Activated CD4-positive, alpha-beta T cell treated with anti-CD3 and anti-CD28 coated beads for 1 hour (primary cell): ENCODE measurements around the gene SHBG.
"Not testable (repeated sequence)": the region's sequence is repeated elsewhere in the genome, so short reads cannot be mapped to it uniquely, and the experiment has no call there.

Experiments
- DNase-seq: peaks from one replicate; pipeline ENCODE4 v3.0.0-alpha.2; 2020

SHBG gene

GRCh38 chr17:7612294-7612640 is 17.7 kb upstream of the SHBG start:
- DNase-seq: no peak

GRCh38 chr17:7613769-7614424 is 16.0 kb upstream of the SHBG start:
- no peak for DNase-seq

GRCh38 chr17:7614425-7615264 is 15.3 kb upstream of the SHBG start, which contains the start of gene FXR2:
Gene FXR2, minus strand, starts transcription at chr17:7614897. Its CDS starts 365 bp downstream, at chr17:7614532.
- peak; percentile 97 for DNase-seq

GRCh38 chr17:7615265-7615747 is 14.6 kb upstream of the SHBG start:
- DNase-seq: no peak

- DNase-seq: no peak
Measured at GRCh38 chr17:7618608-7619007, 11.3 kb upstream of the SHBG start.

- no peak for DNase-seq
Measured at GRCh38 chr17:7620835-7621234, 9.1 kb upstream of the SHBG start.

- DNase-seq: no peak
Measured at GRCh38 chr17:7623661-7624060, 6.3 kb upstream of the SHBG start.

- DNase-seq: not testable (repeated sequence)
Measured at GRCh38 chr17:7625749-7626148, 4.2 kb upstream of the SHBG start.

- no peak for DNase-seq
Measured at GRCh38 chr17:7626307-7626706, 3.6 kb upstream of the SHBG start.

- no peak for DNase-seq
Measured at GRCh38 chr17:7626956-7627249, 3.0 kb upstream of the SHBG start.

- peak; percentile 72 for DNase-seq
Measured at GRCh38 chr17:7627250-7628121, 2.4 kb upstream of the SHBG start, which contains the start of gene SAT2. Gene SAT2, minus strand, starts transcription at chr17:7627821. Its CDS starts 186 bp downstream, at chr17:7627635.

- no peak for DNase-seq
Measured at GRCh38 chr17:7631398-7632380, 1.8 kb downstream of the SHBG start.

- no peak for DNase-seq
Measured at GRCh38 chr17:7632492-7632894, 2.6 kb downstream of the SHBG start.

GRCh38 chr17:7633093-7633492 is 3.2 kb downstream of the SHBG start:
- DNase-seq: no peak

- no peak for DNase-seq
Measured at GRCh38 chr17:7634384-7634783, 4.4 kb downstream of the SHBG start.

GRCh38 chr17:7636163-7636562 is 6.2 kb downstream of the SHBG start:
- no peak for DNase-seq

- DNase-seq: no peak
Measured at GRCh38 chr17:7640783-7641182, 10.8 kb downstream of the SHBG start.

- DNase-seq: not testable (repeated sequence)
Measured at GRCh38 chr17:7641635-7642034, 11.7 kb downstream of the SHBG start.

GRCh38 chr17:7644775-7645174 is 14.8 kb downstream of the SHBG start:
- DNase-seq: no peak

GRCh38 chr17:7646457-7646856 is 16.5 kb downstream of the SHBG start:
- DNase-seq: no peak

- DNase-seq: no peak
Measured at GRCh38 chr17:7647018-7647417, 17.1 kb downstream of the SHBG start.

GRCh38 chr17:7650509-7651096 is 20.7 kb downstream of the SHBG start, which contains the start of gene ATP1B2:
Gene ATP1B2, plus strand, starts transcription at chr17:7650926. Its CDS starts 593 bp downstream, at chr17:7651519.
- DNase-seq: peak; percentile 60
